Measurements from ENCODE around the gene STARD7.

The STARD7 gene

DNA sequence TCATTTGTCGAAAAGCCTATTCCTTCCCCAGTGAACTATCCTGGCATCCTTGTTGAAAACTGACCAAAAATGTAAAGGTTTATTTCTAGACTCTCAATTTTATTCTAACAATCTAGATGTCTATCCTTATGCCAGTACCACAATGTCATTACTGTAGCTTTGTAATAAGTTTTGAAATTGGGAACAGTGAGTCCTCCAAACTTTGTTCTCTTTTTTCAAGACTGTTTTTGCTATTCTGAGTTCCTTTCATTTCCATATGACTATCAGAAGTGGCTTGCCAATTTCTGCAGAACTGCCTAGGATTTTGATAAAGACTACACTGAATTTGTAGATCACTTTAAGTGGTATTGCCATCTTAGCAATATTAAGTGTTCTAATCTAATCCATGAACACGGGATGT lies 9.7 kb downstream of the STARD7 start:
- TF ChIP-seq ZBTB21 (tag by site-specific recombination; IDR thresholded peaks at IDR 0.05) (no peak), ZNF169 (tag by site-specific recombination; IDR thresholded peaks at IDR 0.05) (no peak), SCRT2 (tag by site-specific recombination; IDR thresholded peaks at IDR 0.05) (no peak), ZNF10 (tag by site-specific recombination; IDR thresholded peaks at IDR 0.05) (no peak)
- TF ChIP-seq, protein P1, sequence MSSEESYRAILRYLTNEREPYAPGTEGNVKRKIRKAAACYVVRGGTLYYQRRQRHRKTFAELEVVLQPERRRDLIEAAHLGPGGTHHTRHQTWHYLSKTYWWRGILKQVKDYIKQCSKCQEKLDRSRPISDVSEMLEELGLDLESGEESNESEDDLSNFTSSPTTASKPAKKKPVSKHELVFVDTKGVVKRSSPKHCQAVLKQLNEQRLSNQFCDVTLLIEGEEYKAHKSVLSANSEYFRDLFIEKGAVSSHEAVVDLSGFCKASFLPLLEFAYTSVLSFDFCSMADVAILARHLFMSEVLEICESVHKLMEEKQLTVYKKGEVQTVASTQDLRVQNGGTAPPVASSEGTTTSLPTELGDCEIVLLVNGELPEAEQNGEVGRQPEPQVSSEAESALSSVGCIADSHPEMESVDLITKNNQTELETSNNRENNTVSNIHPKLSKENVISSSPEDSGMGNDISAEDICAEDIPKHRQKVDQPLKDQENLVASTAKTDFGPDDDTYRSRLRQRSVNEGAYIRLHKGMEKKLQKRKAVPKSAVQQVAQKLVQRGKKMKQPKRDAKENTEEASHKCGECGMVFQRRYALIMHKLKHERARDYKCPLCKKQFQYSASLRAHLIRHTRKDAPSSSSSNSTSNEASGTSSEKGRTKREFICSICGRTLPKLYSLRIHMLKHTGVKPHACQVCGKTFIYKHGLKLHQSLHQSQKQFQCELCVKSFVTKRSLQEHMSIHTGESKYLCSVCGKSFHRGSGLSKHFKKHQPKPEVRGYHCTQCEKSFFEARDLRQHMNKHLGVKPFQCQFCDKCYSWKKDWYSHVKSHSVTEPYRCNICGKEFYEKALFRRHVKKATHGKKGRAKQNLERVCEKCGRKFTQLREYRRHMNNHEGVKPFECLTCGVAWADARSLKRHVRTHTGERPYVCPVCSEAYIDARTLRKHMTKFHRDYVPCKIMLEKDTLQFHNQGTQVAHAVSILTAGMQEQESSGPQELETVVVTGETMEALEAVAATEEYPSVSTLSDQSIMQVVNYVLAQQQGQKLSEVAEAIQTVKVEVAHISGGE (tag by site-specific recombination; conservative IDR thresholded peaks at IDR 0.05; ENCODE audit: low read depth) = no peak
- CTCF ChIA-PET = interaction anchor here (0.7 to 1.1 kb wide), 2 partner anchors 64 to 310 kb away, joined by 4 to 5 read pairs; no protein-coding TSS in a partner anchor
- H3K27ac ChIP-seq (ENCODE audit: extremely low read depth, low read depth, low read length) = no peak overlapping the region
- no peaks in the 10 kb centered on the region for H3K9me3 ChIP-seq (ENCODE audit: control insufficient read depth, insufficient read depth, low read depth, low read length)
- H3K4me1 ChIP-seq (ENCODE audit: control insufficient read depth, insufficient read depth, low read length) = peaks cover 28% of the 10 kb centered on the region
- peaks cover 9 to 16% of the 10 kb centered on the region in 2 experiments for H3K36me3 ChIP-seq (ENCODE audit: control insufficient read depth in 2 of 2, insufficient read depth in 1 of 2, low read length in 2 of 2)
- POLR2A ChIA-PET = interaction anchor here (2.5 kb wide), 1 partner anchor 9 kb away, joined by 10 read pairs; the partner anchor contains the start of gene STARD7
- no peak overlapping the region for H3K4me3 ChIP-seq (ENCODE audit: low read depth, low read length)

DNA sequence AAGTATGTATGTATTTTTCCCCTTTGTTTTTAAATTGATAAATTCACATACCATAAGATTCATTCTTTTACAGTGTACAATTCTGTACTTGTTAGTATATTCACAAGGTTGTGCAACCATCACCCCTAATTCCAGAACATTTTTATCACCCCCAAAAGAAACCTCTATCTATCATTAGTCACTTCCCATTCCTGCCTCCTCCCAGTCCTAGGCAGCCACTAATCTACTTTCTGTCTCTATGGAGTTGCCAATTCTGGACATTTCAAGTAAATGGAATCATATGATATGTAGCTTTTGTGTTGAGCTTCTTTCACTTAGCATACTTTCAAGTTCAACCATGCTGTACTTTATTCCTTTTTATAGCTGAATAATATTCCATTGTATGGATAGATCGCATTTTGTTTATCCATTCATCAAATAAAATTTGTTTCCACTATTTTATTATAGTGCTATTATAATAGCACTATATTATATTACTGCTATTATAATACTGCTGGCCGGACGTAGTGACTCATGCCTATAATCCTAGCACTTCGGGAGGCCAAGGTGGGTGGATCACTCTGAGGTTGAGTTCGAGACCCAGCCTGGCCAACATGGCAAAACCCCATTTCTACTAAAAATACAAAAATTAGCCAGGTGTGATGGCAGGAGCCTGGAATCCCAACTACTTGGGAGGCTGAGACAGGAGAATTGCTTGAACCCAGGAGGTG lies 10.9 kb downstream of the STARD7 start:
- Histone ChIP-seq H3K9me3 (ENCODE audit: control insufficient read depth, insufficient read depth, low read depth, low read length) (no peaks in the 10 kb centered on the region), H3K27ac (ENCODE audit: extremely low read depth, low read depth, low read length) (no peak overlapping the region), H3K4me1 (ENCODE audit: control insufficient read depth, insufficient read depth, low read length) (peaks cover 20% of the 10 kb centered on the region), H3K36me3 (ENCODE audit: control insufficient read depth in 2 of 2, insufficient read depth in 1 of 2, low read length in 2 of 2) (peaks cover 21 to 28% of the 10 kb centered on the region in 2 experiments), H3K4me3 (ENCODE audit: low read depth, low read length) (no peak overlapping the region)
- POLR2A ChIA-PET = no interaction called here
- TF ChIP-seq ZNF76 (tag by site-specific recombination; IDR thresholded peaks at IDR 0.05; ENCODE audit: borderline replicate concordance, low read depth) = no peak
- peak; percentile 21; the same call in 1 of the 2 replicates for TF ChIP-seq ZNF146 (tag by site-specific recombination; IDR thresholded peaks at IDR 0.05)
- no peak for TF ChIP-seq ZNF792 (tag by site-specific recombination; IDR thresholded peaks at IDR 0.05)
- CTCF ChIA-PET = no interaction called here

DNA sequence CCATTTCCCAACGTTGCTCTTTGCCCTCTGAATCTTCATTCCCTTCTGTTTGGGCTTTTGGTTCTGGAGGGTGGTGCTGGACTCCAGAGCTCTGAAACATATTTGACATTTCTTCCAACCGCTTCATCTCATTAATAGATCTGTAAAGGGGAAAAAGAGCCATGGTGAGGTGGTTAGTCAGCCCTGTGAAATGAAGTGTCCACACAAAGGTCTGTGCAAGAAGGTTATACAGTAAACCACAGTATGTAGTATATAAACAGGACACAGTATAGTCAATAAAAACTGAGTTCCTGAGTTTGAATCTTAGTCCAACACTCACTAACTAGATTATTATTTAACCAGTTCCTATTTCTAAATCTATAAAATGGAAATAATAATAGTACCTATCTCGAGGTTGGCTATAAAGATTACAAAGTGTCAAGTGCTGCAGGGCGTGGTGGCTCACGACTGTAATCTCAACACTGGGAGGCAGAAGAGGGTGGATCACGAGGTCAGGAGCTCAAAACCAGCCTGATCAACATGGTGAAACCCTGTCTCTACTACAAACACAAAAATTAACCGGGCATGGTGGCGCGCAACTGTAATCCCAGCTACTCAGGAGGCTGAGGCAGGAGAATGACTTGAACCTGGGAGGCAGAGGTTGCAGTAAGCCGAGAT lies 13.1 kb downstream of the STARD7 start:
- H3K4me1 ChIP-seq (ENCODE audit: control insufficient read depth, insufficient read depth, low read length) = peaks cover 10% of the 10 kb centered on the region
- CTCF ChIA-PET = interaction anchor here (2.4 kb wide), 1 partner anchor 21 kb away, joined by 10 read pairs; no protein-coding TSS in a partner anchor
- H3K9me3 ChIP-seq (ENCODE audit: control insufficient read depth, insufficient read depth, low read depth, low read length) = no peaks in the 10 kb centered on the region
- no peak overlapping the region for H3K4me3 ChIP-seq (ENCODE audit: low read depth, low read length)
- POLR2A ChIA-PET = interaction anchor here (1.0 kb wide), 1 partner anchor 13 kb away, joined by 4 read pairs; the partner anchor contains the start of gene STARD7
- no peak for TF ChIP-seq ZBTB1 (tag by site-specific recombination; IDR thresholded peaks at IDR 0.05)
- TF ChIP-seq KLF1 (tag by site-specific recombination; IDR thresholded peaks at IDR 0.05) = peak; percentile 47; the same call in 1 of the 2 replicates
- no peak for TF ChIP-seq HOXC10 (CRISPR knock-in tag; IDR thresholded peaks at IDR 0.05)
- peaks cover 36 to 50% of the 10 kb centered on the region in 2 experiments for H3K36me3 ChIP-seq (ENCODE audit: control insufficient read depth in 2 of 2, insufficient read depth in 1 of 2, low read length in 2 of 2)
- no peak overlapping the region for H3K27ac ChIP-seq (ENCODE audit: extremely low read depth, low read depth, low read length)

DNA sequence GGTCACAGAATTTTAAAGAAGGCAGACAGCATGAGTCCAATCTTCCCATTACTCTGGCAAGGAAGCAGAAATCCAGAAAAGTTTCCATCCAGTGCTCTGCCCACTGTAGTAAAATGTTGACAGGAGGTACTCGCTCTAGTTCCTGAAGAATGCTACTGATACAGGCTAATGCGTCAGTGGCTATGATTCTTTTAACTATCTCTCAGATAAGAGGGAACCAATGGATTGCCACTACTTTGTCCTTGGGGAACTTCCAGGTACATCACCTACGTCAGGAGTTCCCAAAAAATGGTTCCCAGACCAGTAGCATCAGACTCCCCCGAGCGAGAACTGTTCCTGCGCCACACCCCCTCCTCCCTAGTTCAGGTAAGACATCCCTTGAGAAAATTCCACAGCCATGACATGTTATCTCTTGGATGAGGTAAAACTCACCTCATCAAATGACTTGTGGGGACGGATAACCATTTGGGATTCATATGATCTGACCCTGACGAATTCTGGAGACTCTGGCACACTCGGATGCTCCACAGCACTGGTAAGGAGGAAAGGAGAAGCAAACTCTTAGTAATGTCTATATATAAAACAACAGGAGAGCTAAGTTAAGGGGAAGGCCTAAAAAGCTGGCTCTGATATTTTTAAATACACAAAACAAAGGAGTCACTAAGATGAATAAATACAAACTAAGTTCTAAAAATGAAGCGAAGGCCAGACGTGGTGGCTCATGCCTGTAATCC lies 16.5 kb downstream of the STARD7 start:
- H3K4me1 ChIP-seq (ENCODE audit: control insufficient read depth, insufficient read depth, low read length) = no peaks in the 10 kb centered on the region
- H3K27ac ChIP-seq (ENCODE audit: extremely low read depth, low read depth, low read length) = no peak overlapping the region
- H3K4me3 ChIP-seq (ENCODE audit: low read depth, low read length) = no peak overlapping the region
- ChIA-PET CTCF (no interaction called here), POLR2A (no interaction called here)
- H3K9me3 ChIP-seq (ENCODE audit: control insufficient read depth, insufficient read depth, low read depth, low read length) = no peaks in the 10 kb centered on the region
- TF ChIP-seq KLF16 (tag by site-specific recombination; IDR thresholded peaks at IDR 0.05) (no peak), GLI2 (tag by site-specific recombination; IDR thresholded peaks at IDR 0.05; ENCODE audit: borderline replicate concordance, low read depth) (no peak)
- peaks cover 68 to 79% of the 10 kb centered on the region in 2 experiments for H3K36me3 ChIP-seq (ENCODE audit: control insufficient read depth in 2 of 2, insufficient read depth in 1 of 2, low read length in 2 of 2)

Measured in HEK293 (cell line).